Measurements from ENCODE around the gene FAIM2.

Gene FAIM2

GRCh38 chr12:49930515-49931288, 27.0 kb upstream of the FAIM2 start:
- H3K27me3 Mint-ChIP-seq (ENCODE audit: low read depth), result peaks cover 8% of the 10 kb centered on the region
- no peak overlapping the region for H3K4me3 Mint-ChIP-seq

GRCh38 chr12:49929581-49929980, 25.9 kb upstream of the FAIM2 start:
- Mint-ChIP-seq H3K27ac (no peak overlapping the region), H3K4me1 (ENCODE audit: low read depth) (no peaks in the 10 kb centered on the region), H3K27me3 (ENCODE audit: low read depth) (peaks cover 6% of the 10 kb centered on the region), H3K4me3 (no peak overlapping the region), H3K9me3 (no peaks in the 10 kb centered on the region), H3K36me3 (ENCODE audit: low read depth) (no peaks in the 10 kb centered on the region)
- DNase-seq (ENCODE audit: low spot score), result no peak

More at GRCh38 chr12:49930515-49931288, 27.0 kb upstream of the FAIM2 start:
- H3K9me3 Mint-ChIP-seq, result no peaks in the 10 kb centered on the region
- no peaks in the 10 kb centered on the region for H3K36me3 Mint-ChIP-seq (ENCODE audit: low read depth)
- DNase-seq (ENCODE audit: low spot score), result no peak
- H3K27ac Mint-ChIP-seq, result no peak overlapping the region
- H3K4me1 Mint-ChIP-seq (ENCODE audit: low read depth), result no peaks in the 10 kb centered on the region

GRCh38 chr12:49928471-49928870, 24.8 kb upstream of the FAIM2 start:
- Mint-ChIP-seq H3K36me3 (ENCODE audit: low read depth) (no peaks in the 10 kb centered on the region), H3K27me3 (ENCODE audit: low read depth) (peaks cover 6% of the 10 kb centered on the region), H3K4me1 (ENCODE audit: low read depth) (no peaks in the 10 kb centered on the region), H3K4me3 (no peak overlapping the region), H3K27ac (no peak overlapping the region), H3K9me3 (no peaks in the 10 kb centered on the region)
- no peak for DNase-seq (ENCODE audit: low spot score)

- no peak for DNase-seq (ENCODE audit: low spot score)
- H3K27me3 Mint-ChIP-seq (ENCODE audit: low read depth), result peaks cover 11% of the 10 kb centered on the region
- no peaks in the 10 kb centered on the region for H3K9me3 Mint-ChIP-seq
- no peaks in the 10 kb centered on the region for H3K36me3 Mint-ChIP-seq (ENCODE audit: low read depth)
- no peaks in the 10 kb centered on the region for H3K4me1 Mint-ChIP-seq (ENCODE audit: low read depth)
- no peak overlapping the region for H3K4me3 Mint-ChIP-seq
- H3K27ac Mint-ChIP-seq, result no peak overlapping the region
Measured at GRCh38 chr12:49925433-49926204, 21.9 kb upstream of the FAIM2 start.

GRCh38 chr12:49924628-49925246, 21.0 kb upstream of the FAIM2 start:
- Mint-ChIP-seq H3K27ac (no peak overlapping the region), H3K4me1 (ENCODE audit: low read depth) (no peaks in the 10 kb centered on the region), H3K9me3 (no peaks in the 10 kb centered on the region), H3K4me3 (no peak overlapping the region), H3K27me3 (ENCODE audit: low read depth) (peaks cover 8% of the 10 kb centered on the region), H3K36me3 (ENCODE audit: low read depth) (no peaks in the 10 kb centered on the region)
- DNase-seq (ENCODE audit: low spot score), result no peak

- no peak for DNase-seq (ENCODE audit: low spot score)
- Mint-ChIP-seq H3K4me3 (no peak overlapping the region), H3K4me1 (ENCODE audit: low read depth) (no peaks in the 10 kb centered on the region), H3K27me3 (ENCODE audit: low read depth) (peaks cover 10% of the 10 kb centered on the region), H3K27ac (no peak overlapping the region), H3K36me3 (ENCODE audit: low read depth) (no peaks in the 10 kb centered on the region), H3K9me3 (no peaks in the 10 kb centered on the region)
Measured at GRCh38 chr12:49923880-49924556, 20.3 kb upstream of the FAIM2 start.

- Mint-ChIP-seq H3K9me3 (no peaks in the 10 kb centered on the region), H3K36me3 (ENCODE audit: low read depth) (no peaks in the 10 kb centered on the region), H3K27me3 (ENCODE audit: low read depth) (peaks cover 9% of the 10 kb centered on the region), H3K27ac (no peak overlapping the region), H3K4me1 (ENCODE audit: low read depth) (no peaks in the 10 kb centered on the region), H3K4me3 (no peak overlapping the region)
- DNase-seq (ENCODE audit: low spot score), result no peak
Measured at GRCh38 chr12:49923035-49923644, 19.4 kb upstream of the FAIM2 start.

GRCh38 chr12:49922349-49923034, 18.8 kb upstream of the FAIM2 start:
- Mint-ChIP-seq H3K36me3 (ENCODE audit: low read depth) (no peaks in the 10 kb centered on the region), H3K4me3 (no peak overlapping the region), H3K27me3 (ENCODE audit: low read depth) (peaks cover 9% of the 10 kb centered on the region), H3K4me1 (ENCODE audit: low read depth) (no peaks in the 10 kb centered on the region), H3K9me3 (no peaks in the 10 kb centered on the region), H3K27ac (no peak overlapping the region)
- DNase-seq (ENCODE audit: low spot score), result no peak

GRCh38 chr12:49921936-49922335, 18.2 kb upstream of the FAIM2 start:
- Mint-ChIP-seq H3K27ac (no peak overlapping the region), H3K36me3 (ENCODE audit: low read depth) (no peaks in the 10 kb centered on the region), H3K4me3 (no peak overlapping the region), H3K4me1 (ENCODE audit: low read depth) (no peaks in the 10 kb centered on the region), H3K9me3 (no peaks in the 10 kb centered on the region), H3K27me3 (ENCODE audit: low read depth) (peaks cover 9% of the 10 kb centered on the region)
- no peak for DNase-seq (ENCODE audit: low spot score)

GRCh38 chr12:49921299-49921698, 17.6 kb upstream of the FAIM2 start:
- Mint-ChIP-seq H3K4me3 (no peak overlapping the region), H3K36me3 (ENCODE audit: low read depth) (no peaks in the 10 kb centered on the region), H3K9me3 (no peaks in the 10 kb centered on the region), H3K27ac (no peak overlapping the region), H3K4me1 (ENCODE audit: low read depth) (no peaks in the 10 kb centered on the region), H3K27me3 (ENCODE audit: low read depth) (peaks cover 9% of the 10 kb centered on the region)
- no peak for DNase-seq (ENCODE audit: low spot score)

- no peak for DNase-seq (ENCODE audit: low spot score)
- no peaks in the 10 kb centered on the region for H3K36me3 Mint-ChIP-seq (ENCODE audit: low read depth)
- H3K27me3 Mint-ChIP-seq (ENCODE audit: low read depth), result peaks cover 9% of the 10 kb centered on the region
- H3K4me3 Mint-ChIP-seq, result no peak overlapping the region
- no peak overlapping the region for H3K27ac Mint-ChIP-seq
- H3K4me1 Mint-ChIP-seq (ENCODE audit: low read depth), result no peaks in the 10 kb centered on the region
- no peaks in the 10 kb centered on the region for H3K9me3 Mint-ChIP-seq
Measured at GRCh38 chr12:49920915-49921286, 17.2 kb upstream of the FAIM2 start.

GRCh38 chr12:49920241-49920914, 16.7 kb upstream of the FAIM2 start:
- Mint-ChIP-seq H3K36me3 (ENCODE audit: low read depth) (no peaks in the 10 kb centered on the region), H3K4me3 (no peak overlapping the region)
- no peak for DNase-seq (ENCODE audit: low spot score)

GRCh38 chr12:49917788-49918173, 14.1 kb upstream of the FAIM2 start:
- Mint-ChIP-seq H3K4me1 (ENCODE audit: low read depth) (no peaks in the 10 kb centered on the region), H3K4me3 (no peak overlapping the region), H3K27me3 (ENCODE audit: low read depth) (peaks cover 11% of the 10 kb centered on the region), H3K9me3 (no peaks in the 10 kb centered on the region), H3K36me3 (ENCODE audit: low read depth) (no peaks in the 10 kb centered on the region), H3K27ac (no peak overlapping the region)
- DNase-seq (ENCODE audit: low spot score), result no peak

More at GRCh38 chr12:49920241-49920914, 16.7 kb upstream of the FAIM2 start:
- Mint-ChIP-seq H3K27ac (no peak overlapping the region), H3K4me1 (ENCODE audit: low read depth) (no peaks in the 10 kb centered on the region), H3K27me3 (ENCODE audit: low read depth) (peaks cover 9% of the 10 kb centered on the region), H3K9me3 (no peaks in the 10 kb centered on the region)
